Caco-2 (cell line): ENCODE data around the gene PGGHG. TPM values are rescaled to one million over a fixed set of nuclear protein-coding genes. Genes with fewer than 3 reads are reported as not detected.
"Not testable (repeated sequence)": the region's sequence is repeated elsewhere in the genome, so short reads cannot be mapped to it uniquely, and the experiment has no call there.

Source experiments
- BruUV-seq: library from RNA; stranded (reverse); fragments of 400-500 nt; replicated peaks from 2 replicates; lab custom pipeline; 2021; lab: Mats Ljungman, UMichigan
- CTCF ChIA-PET: fragments of 300-600 bp; sonication (Branson Sonifier 250); formaldehyde crosslinking; loops from one replicate; lab custom pipeline; 2022; ENCODE audit warnings: antibody characterized with exemption; lab: Charles Lee
- POLR2A ChIA-PET: fragments of 300-600 bp; sonication (Branson Sonifier 250); formaldehyde crosslinking; loops from one replicate; lab custom pipeline; 2022; ENCODE audit warnings: antibody characterized with exemption; lab: Charles Lee
- DNase-seq, 2 experiments: peaks; one replicate each; pipeline versions ENCODE4 v3.0.0 to v3.0.0-alpha.2; 2020 to 2022
- H3K27me3 ChIP-seq: replicated peaks from 2 replicates; pipeline ENCODE4 v1.6.0; 2011; ENCODE audit warnings: low read length; ENCODE audit not compliant: control insufficient read depth, insufficient read depth
- H3K36me3 ChIP-seq: 2 replicates; pipeline ENCODE4 v1.5.1; 2011; ENCODE audit warnings: low read length; ENCODE audit not compliant: control insufficient read depth, insufficient read depth
- H3K4me1 ChIP-seq: fragments of 250-450 bp; sonication (Bioruptor Pico); 2 replicates; pipeline ENCODE4 v1.5.1; 2020; ENCODE audit warnings: mild to moderate bottlenecking
- H3K4me3 ChIP-seq: 2 replicates; pipeline ENCODE4 v1.5.1; 2011; ENCODE audit warnings: low read depth, mild to moderate bottlenecking, control low read depth, low read length
- H3K9me3 ChIP-seq: fragments of 250-450 bp; sonication (Bioruptor Pico); 2 replicates; pipeline ENCODE4 v1.5.1; 2020; ENCODE audit warnings: mild to moderate bottlenecking, moderate library complexity
- H3K27ac Mint-ChIP-seq: one replicate; pipeline ENCODE4 v1.8.0; 2022; ENCODE audit warnings: mixed read lengths; ENCODE audit not compliant: unreplicated experiment
- H3K27me3 Mint-ChIP-seq: one replicate; pipeline ENCODE4 v1.8.0; 2022; ENCODE audit warnings: mixed read lengths; ENCODE audit not compliant: insufficient read depth, unreplicated experiment
- H3K36me3 Mint-ChIP-seq: one replicate; pipeline ENCODE4 v1.8.0; 2022; ENCODE audit warnings: mild to moderate bottlenecking, mixed read lengths; ENCODE audit not compliant: insufficient read depth, unreplicated experiment
- H3K4me1 Mint-ChIP-seq: one replicate; pipeline ENCODE4 v1.8.0; 2022; ENCODE audit warnings: low read depth, mixed read lengths; ENCODE audit not compliant: unreplicated experiment
- H3K4me3 Mint-ChIP-seq: one replicate; pipeline ENCODE4 v1.8.0; 2022; ENCODE audit warnings: mild to moderate bottlenecking, moderate library complexity, mixed read lengths; ENCODE audit not compliant: unreplicated experiment
- H3K9me3 Mint-ChIP-seq: one replicate; pipeline ENCODE4 v1.8.0; 2022; ENCODE audit warnings: mixed read lengths; ENCODE audit not compliant: unreplicated experiment
- CTCF ChIP-seq, 2 experiments: fragments of 200-600 bp in 1 of 2; IDR thresholded peaks; 1 replicate in 1 of 2; 2 replicates in 1 of 2; pipeline versions ENCODE4 v1.5.1 to v1.8.0; 2011 to 2022; ENCODE audit warnings: antibody characterized with exemption in 1 of 2, control low read depth in 1 of 2, inconsistent platforms in 1 of 2, low read depth in 1 of 2, low read length in 1 of 2, mild to moderate bottlenecking in 1 of 2, moderate library complexity in 1 of 2; ENCODE audit not compliant: insufficient read depth in 1 of 2, severe bottlenecking in 1 of 2, unreplicated experiment in 1 of 2
- intact Hi-C: fragments of 100-400 bp; cut with micrococcal nuclease; formaldehyde crosslinking; loops from one replicate; pipeline ENCODE4 v1.10.0; 2022; ENCODE audit not compliant: unreplicated experiment
- total RNA-seq: library from RNA; stranded (reverse); gene quantifications from 2 replicates; pipeline ENCODE4 v1.2.3, GENCODE V29; 2022

The PGGHG gene
- total RNA-seq, 1 experiment from 2014 or later: 59.6 TPM

GRCh38 chr11:266676-267439 is 22.1 kb upstream of the PGGHG start:
- Histone ChIP-seq H3K36me3 (no peaks in the 10 kb centered on the region), H3K9me3 (peaks cover 6% of the 10 kb centered on the region), H3K4me1 (peaks cover 5% of the 10 kb centered on the region; the same call in 1 of the 2 replicates), H3K4me3 (no peak overlapping the region), H3K27me3 (no peaks in the 10 kb centered on the region)
- Mint-ChIP-seq H3K27ac (peak overlapping the region; percentile 70), H3K4me3 (peak overlapping the region; percentile 49), H3K9me3 (peaks cover 1% of the 10 kb centered on the region), H3K4me1 (no peaks in the 10 kb centered on the region), H3K36me3 (peaks cover 6% of the 10 kb centered on the region), H3K27me3 (peaks cover 3% of the 10 kb centered on the region)
- ChIA-PET POLR2A (no interaction called here), CTCF (no interaction called here)
- intact Hi-C loops: no loop called here
- TF ChIP-seq CTCF (IDR thresholded peaks at IDR 0.05; ENCODE audit: insufficient read depth in 1 of 2, low read depth in 1 of 2, low read length in 1 of 2, severe bottlenecking in 1 of 2, unreplicated experiment in 1 of 2): no peak
- no TSS peak for BruUV-seq
- no peak for DNase-seq

- DNase-seq: peak in 1 of 2 experiments; percentile 48
- Mint-ChIP-seq H3K27ac (peak overlapping the region; percentile 70), H3K27me3 (peaks cover 3% of the 10 kb centered on the region), H3K4me3 (peak overlapping the region; percentile 49), H3K4me1 (no peaks in the 10 kb centered on the region), H3K36me3 (peaks cover 6% of the 10 kb centered on the region), H3K9me3 (no peaks in the 10 kb centered on the region)
- intact Hi-C loops: no loop called here
- no peak for TF ChIP-seq CTCF (IDR thresholded peaks at IDR 0.05; ENCODE audit: insufficient read depth in 1 of 2, low read depth in 1 of 2, low read length in 1 of 2, severe bottlenecking in 1 of 2, unreplicated experiment in 1 of 2)
- no peaks in the 10 kb centered on the region for H3K27me3 ChIP-seq
- H3K4me3 ChIP-seq: no peak overlapping the region
- ChIA-PET POLR2A (no interaction called here), CTCF (interaction anchor here (0.6 kb wide), 1 partner anchor 13 kb away, joined by 3 read pairs; no protein-coding TSS in a partner anchor)
- no TSS peak for BruUV-seq
- H3K36me3 ChIP-seq: no peaks in the 10 kb centered on the region
- H3K9me3 ChIP-seq: peaks cover 6% of the 10 kb centered on the region
- H3K4me1 ChIP-seq: peaks cover 5% of the 10 kb centered on the region; the same call in 1 of the 2 replicates
Measured at GRCh38 chr11:267491-267994, 21.4 kb upstream of the PGGHG start.

DNA sequence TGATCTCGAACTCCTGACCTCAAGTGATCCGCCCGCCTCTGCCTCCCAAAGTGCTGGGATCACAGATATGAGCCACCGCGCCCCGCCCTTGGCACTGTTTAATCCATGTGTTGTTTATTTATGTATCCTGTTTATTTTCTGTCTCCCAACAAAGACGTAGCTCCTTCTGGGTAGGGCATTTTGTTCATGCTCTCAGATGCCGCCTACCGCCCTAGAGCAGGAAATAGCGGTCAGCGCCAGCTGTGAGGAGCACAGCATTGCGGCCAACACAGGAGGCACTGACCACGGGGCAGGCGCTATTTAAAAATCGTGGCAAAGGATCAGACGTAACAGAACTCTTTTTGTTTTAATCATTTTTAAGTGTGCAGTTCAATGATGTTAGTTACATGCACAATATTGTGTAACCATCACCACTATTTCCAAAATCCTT is 20.2 kb upstream of the PGGHG start:
- H3K4me3 ChIP-seq, H3K9me3 ChIP-seq, POLR2A ChIA-PET, H3K9me3 Mint-ChIP-seq, intact Hi-C loops, H3K36me3 Mint-ChIP-seq, H3K36me3 ChIP-seq, H3K27me3 Mint-ChIP-seq, H3K4me1 Mint-ChIP-seq, H3K4me3 Mint-ChIP-seq, CTCF ChIA-PET, H3K27ac Mint-ChIP-seq, H3K27me3 ChIP-seq, DNase-seq, BruUV-seq, H3K4me1 ChIP-seq: not testable (repeated sequence)
